Activated T-cell treated with anti-CD3 and anti-CD28 coated beads, Interleukin-2, amount 50 U/mL, for 4 hours (primary cell): ENCODE results near the gene NPIPB9. TPM values are rescaled to one million over a fixed set of nuclear protein-coding genes. Genes with fewer than 3 reads are reported as not detected.
"Not testable (repeated sequence)": the region's sequence is repeated elsewhere in the genome, so short reads cannot be mapped to it uniquely, and the experiment has no call there.

Experiments
- ATAC-seq, 2 donors: fragments of 200-7000 bp; cut with Tn5 transposase; one replicate each; pipeline ENCODE4 v1.10.0; 2021
- DNase-seq: peaks from one replicate; pipeline ENCODE4 v3.0.0-alpha.2; 2020
- H3K27me3 Mint-ChIP-seq: one replicate; pipeline ENCODE4 v1.8.0; 2021; ENCODE audit warnings: low read depth, mixed read lengths
- H3K36me3 Mint-ChIP-seq: one replicate; pipeline ENCODE4 v1.8.0; 2022; ENCODE audit warnings: mixed read lengths; ENCODE audit not compliant: insufficient read depth
- H3K4me1 Mint-ChIP-seq: one replicate; pipeline ENCODE4 v1.8.0; 2021; ENCODE audit warnings: low read depth, mixed read lengths
- H3K4me3 Mint-ChIP-seq: one replicate; pipeline ENCODE4 v1.8.0; 2021; ENCODE audit warnings: mild to moderate bottlenecking, moderate library complexity, mixed read lengths
- H3K9me3 Mint-ChIP-seq: one replicate; pipeline ENCODE4 v1.8.0; 2021; ENCODE audit warnings: mixed read lengths
- total RNA-seq, 3 donors: library from RNA; stranded (reverse); gene quantifications; one replicate each; pipeline ENCODE4 v1.2.1, GENCODE V29; 2021

Gene NPIPB9
- total RNA-seq: 1 to 10 TPM in 1 of 3 donors, under 1 TPM in 2; 0.66 to 1.8 (median 0.87) TPM

DNA sequence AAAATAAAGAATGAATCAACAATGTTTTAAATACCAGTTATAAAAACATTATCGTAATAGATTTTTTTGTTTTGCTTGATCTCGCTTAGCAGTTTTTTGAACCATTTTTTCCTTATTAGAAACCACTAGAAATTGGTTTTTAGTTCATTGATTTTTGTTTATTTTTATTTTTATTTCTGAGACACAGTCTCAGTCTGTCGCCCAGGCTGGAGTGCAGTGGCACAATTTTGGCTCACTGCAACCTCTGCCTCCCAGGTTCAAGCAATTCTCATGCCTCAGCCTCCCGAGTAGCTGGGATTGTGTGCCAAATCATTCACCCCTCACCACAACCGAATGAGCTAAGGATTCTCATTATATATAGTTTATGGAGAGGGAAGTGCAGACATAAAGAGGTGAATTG lies at the start of gene NPIPB9:
Gene NPIPB9 (plus strand): TSS at position 301 of the 400 bp plus-strand sequence.
- not testable (repeated sequence) for H3K4me1 Mint-ChIP-seq, ATAC-seq, DNase-seq, H3K4me3 Mint-ChIP-seq, H3K27me3 Mint-ChIP-seq, H3K9me3 Mint-ChIP-seq, H3K36me3 Mint-ChIP-seq

DNA sequence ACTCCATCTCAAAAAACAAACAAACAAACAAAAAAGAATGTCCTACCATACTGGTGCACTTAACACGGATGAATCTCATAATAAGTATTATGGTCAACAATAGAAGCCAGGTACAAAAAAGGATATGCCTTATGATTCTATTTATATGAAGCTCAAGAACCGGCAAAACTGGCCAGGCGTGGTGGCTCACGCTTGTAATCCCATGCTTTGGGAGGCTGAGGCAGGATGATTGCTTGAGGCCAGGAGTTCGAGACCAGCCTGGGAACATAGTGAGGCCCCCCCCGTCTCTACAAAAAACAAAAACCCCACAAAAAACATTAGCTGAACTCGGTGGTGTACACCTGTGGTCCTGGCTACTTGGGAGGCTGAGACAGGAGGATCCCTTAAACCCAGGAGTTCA lies 47.3 kb upstream of the NPIPB9 start:
- not testable (repeated sequence) for H3K4me1 Mint-ChIP-seq, H3K4me3 Mint-ChIP-seq, H3K36me3 Mint-ChIP-seq, ATAC-seq, H3K27me3 Mint-ChIP-seq, DNase-seq, H3K9me3 Mint-ChIP-seq

DNA sequence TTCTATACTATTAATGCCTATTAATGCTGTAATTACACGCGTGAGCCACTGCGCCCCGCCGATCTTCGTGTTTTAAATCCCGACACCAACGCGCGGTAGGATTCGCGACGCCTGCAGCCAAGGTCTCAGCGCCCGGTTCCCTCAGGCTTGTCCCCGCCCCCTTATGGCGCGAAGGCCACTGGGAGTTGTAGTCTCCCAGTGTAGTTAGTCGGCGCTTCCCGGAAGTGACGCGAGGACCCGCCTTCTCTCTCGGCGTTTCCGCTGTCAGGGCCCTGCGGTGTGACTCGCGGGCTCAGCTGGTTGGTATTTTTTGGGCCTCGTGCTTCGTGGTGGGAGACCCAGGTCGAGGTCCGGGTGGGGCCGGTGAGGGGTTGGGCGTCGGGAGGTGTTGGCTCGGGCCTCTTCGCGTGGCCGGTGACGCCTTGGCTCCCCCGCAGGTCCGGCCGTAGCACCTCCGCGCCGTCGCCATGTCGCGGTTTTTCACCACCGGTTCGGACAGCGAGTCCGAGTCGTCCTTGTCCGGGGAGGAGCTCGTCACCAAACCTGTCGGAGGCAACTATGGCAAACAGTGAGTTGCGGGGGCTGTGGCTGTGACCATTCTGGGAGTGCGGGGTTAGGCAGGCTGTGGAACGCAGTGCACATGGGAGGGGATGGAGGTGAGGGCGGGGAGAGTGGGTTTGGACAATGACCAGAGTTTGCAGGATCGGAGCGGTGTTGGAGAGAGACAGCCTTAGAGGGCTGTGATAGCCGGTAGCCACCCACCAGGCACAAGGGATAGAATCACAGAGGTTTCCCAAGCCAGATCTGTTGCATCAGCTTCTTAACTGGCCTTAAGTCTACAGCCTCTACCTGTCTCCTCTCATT lies 40.1 kb upstream of the NPIPB9 start, which contains the start of gene EIF3C:
Gene EIF3C (plus strand): TSS at position 245 of the 864 bp plus-strand sequence. CDS start 223 bp downstream, at position 468.
- DNase-seq, H3K27me3 Mint-ChIP-seq, H3K4me3 Mint-ChIP-seq, H3K36me3 Mint-ChIP-seq, H3K4me1 Mint-ChIP-seq, H3K9me3 Mint-ChIP-seq: not testable (repeated sequence)
- peak; percentile 100 for ATAC-seq

DNA sequence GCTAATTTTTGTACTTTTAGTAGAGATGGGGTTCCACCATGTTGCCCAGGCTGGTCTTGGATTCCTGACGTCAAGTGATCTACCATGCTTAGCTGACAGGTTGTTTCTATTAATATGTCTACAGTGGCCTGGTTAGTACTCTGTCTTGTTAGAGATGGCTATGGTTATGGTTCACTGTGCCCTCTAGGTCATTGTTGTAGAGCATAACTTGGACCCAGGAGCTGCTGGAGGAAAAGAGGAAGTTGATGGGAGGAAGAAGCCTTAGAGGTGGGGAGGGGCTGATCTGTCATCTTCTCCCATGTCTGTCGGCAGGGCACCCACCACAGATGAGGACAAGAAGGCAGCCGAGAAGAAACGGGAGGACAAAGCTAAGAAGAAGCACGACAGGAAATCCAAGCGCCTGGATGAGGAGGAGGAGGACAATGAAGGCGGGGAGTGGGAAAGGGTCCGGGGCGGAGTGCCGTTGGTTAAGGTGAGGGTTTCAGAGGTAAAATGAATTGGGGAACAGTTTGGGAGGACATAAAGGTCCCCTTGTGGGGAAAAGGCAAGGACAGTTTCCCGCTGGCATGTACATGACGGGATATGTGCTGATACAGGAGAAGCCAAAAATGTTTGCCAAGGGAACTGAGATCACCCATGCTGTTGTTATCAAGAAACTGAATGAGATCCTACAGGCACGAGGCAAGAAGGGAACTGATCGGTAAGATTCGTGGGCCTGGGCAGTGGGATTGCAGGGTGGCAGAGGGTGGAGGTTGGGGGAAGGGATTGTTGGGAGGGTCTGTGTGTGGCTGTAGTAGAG lies 28.5 kb upstream of the NPIPB9 start:
- H3K4me3 Mint-ChIP-seq, DNase-seq, H3K27me3 Mint-ChIP-seq, ATAC-seq, H3K9me3 Mint-ChIP-seq, H3K36me3 Mint-ChIP-seq, H3K4me1 Mint-ChIP-seq: not testable (repeated sequence)

DNA sequence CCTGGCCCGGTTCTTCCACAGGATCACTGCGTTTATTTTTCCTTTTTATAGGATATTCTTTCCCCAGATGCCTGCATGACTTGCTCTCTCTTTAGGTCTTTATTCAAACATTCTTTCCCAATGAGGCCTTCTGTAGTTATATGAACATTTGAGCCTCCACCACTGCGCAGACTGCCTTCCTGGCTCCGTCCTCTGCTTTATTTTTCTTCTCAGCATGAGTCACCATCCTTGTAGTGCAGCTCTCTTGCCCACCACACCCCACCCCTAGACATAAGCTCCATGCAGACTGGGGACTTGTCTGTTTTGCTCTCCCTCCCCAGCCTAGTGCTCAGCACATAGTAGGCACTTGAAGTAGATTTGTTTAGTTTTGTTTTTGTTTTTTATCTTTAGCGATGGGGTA lies 20.3 kb upstream of the NPIPB9 start:
- not testable (repeated sequence) for H3K4me1 Mint-ChIP-seq, H3K36me3 Mint-ChIP-seq, H3K27me3 Mint-ChIP-seq, H3K9me3 Mint-ChIP-seq, DNase-seq, ATAC-seq, H3K4me3 Mint-ChIP-seq

DNA sequence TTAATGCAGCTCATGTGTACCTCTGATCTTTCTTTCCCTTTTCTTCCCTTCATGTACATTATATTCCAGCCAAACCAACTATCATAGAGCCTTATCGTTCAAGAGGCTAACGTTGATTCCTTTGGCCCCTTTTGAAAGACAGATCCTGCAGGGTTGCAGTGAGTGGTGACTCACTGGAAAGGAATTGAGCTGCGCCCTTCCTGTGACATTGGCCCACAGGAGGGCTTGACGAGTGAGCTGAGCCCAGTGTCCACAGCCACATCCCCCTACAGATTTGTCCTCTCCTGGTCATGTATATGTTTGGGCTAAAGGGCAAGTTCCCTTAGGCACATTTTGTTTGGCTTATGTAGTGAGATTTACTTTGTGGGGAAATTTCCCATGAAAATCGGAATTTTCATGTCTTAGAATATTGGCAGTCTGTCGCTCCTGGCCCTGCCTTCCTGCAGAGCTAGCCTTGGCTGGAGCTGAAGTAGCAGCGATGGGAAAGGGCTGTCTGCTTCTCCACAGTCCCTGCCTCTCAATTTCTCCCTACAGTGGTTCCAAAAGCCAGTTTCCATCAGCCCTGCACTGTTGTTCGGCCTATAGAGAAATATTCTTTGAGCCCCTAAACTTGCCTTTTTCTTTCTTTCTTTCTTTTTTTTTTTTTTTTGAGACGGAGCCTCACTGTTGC lies 19.0 kb upstream of the NPIPB9 start:
- not testable (repeated sequence) for DNase-seq, H3K4me1 Mint-ChIP-seq, H3K36me3 Mint-ChIP-seq, H3K4me3 Mint-ChIP-seq, H3K9me3 Mint-ChIP-seq, H3K27me3 Mint-ChIP-seq, ATAC-seq

DNA sequence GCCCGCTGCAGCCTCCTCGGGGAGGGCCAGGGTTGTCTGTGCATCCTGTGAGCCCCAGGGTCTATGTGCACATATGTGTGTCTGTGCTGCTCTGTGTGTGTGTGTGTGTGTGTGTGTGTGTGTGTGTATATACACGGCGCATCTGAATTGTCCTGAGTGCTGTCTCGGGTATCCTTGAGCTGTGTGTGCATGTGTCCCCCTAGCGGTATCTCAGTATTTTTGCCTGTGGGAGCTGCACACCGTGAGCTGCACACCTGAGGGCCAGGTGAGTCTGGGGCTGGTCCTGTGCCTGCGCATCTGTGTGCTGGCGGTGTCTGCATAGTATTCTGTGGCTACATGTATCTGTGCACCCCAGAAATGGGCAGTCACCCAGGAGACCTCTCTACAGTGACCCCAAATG lies 11.8 kb upstream of the NPIPB9 start:
- not testable (repeated sequence) for DNase-seq, H3K9me3 Mint-ChIP-seq, H3K4me3 Mint-ChIP-seq, H3K4me1 Mint-ChIP-seq, H3K36me3 Mint-ChIP-seq, H3K27me3 Mint-ChIP-seq
- peak; percentile 44 to 63 for ATAC-seq

DNA sequence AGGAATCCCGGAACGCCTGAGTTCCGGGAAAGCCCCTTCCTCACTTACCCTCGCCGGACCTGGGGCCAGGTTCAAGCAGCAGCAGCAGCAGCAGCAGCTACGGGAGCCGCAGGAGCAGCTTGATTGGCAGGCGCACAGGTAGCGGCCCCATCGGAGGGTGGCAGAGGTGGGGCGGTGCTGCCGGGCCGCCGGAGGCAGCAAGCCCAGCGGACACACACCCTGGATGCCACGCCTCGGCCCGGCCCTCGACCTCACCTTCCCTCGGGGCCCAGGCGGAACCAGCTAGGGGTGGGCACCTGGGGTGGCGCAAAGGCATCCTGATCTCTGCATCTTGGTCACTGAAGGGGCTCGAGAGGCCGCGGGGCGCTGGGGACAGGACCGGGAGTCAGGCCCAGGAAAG lies 11.0 kb upstream of the NPIPB9 start:
- H3K4me3 Mint-ChIP-seq, H3K36me3 Mint-ChIP-seq, DNase-seq, H3K4me1 Mint-ChIP-seq, H3K27me3 Mint-ChIP-seq, H3K9me3 Mint-ChIP-seq: not testable (repeated sequence)
- ATAC-seq: peak in 1 of 2 donors; percentile 20

DNA sequence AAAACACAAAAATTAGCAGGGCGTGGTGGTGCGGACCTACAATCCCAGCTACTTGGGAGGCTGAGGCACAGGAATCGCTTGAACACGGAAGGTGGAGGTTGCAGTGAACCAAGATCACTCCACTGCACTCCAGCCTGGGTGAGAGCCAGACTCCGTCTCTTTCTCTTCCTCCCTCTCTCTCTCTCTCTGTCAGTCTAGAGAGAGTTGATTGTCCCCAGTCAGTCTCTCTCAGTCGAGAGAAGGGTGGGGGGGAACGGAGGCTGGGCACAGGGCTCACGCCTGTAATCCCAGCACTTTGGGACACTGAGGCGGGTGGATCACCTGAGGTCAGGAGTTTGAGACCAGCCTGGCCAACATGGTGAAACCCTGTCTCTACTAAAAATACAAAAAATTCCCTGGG lies 10.3 kb upstream of the NPIPB9 start:
- H3K4me1 Mint-ChIP-seq, DNase-seq, H3K9me3 Mint-ChIP-seq, H3K27me3 Mint-ChIP-seq, H3K36me3 Mint-ChIP-seq, ATAC-seq, H3K4me3 Mint-ChIP-seq: not testable (repeated sequence)

DNA sequence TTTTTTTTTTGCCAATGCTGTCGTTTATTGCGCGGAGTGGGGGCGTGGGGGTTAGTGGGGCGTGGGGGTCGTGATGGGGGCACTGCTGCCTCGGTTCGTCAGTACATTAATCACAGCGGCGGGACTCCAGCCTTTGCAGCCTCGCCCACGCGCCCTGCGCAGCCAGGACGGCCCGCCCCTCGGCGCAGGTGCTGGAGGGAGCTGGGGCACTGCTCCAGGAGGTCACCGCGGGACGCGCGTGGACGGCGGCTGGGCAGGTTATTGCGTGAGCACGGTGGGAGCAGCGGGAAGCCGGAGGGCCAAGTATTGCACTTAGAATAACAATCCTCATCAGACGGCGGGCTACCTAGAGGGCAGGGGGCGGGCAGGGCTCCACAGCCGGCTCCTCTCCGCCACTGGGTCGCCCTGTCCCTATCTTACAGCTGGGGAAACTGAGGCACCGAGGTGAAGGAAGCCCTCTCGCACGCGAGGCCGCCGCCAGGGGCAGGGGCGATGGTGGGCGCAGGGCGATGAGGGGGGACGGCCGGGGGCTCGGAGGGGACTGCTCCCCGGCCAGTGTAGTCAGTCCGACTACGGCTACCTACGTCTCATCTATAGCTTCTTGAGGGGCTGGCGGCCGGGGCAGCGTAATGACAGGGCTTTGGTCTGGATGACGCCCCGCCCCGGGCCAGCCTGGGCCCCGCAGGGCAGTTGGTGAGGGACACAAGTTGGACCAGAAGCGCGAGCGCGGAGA lies 4.8 kb upstream of the NPIPB9 start:
- DNase-seq, ATAC-seq, H3K36me3 Mint-ChIP-seq, H3K9me3 Mint-ChIP-seq, H3K4me1 Mint-ChIP-seq, H3K27me3 Mint-ChIP-seq, H3K4me3 Mint-ChIP-seq: not testable (repeated sequence)

DNA sequence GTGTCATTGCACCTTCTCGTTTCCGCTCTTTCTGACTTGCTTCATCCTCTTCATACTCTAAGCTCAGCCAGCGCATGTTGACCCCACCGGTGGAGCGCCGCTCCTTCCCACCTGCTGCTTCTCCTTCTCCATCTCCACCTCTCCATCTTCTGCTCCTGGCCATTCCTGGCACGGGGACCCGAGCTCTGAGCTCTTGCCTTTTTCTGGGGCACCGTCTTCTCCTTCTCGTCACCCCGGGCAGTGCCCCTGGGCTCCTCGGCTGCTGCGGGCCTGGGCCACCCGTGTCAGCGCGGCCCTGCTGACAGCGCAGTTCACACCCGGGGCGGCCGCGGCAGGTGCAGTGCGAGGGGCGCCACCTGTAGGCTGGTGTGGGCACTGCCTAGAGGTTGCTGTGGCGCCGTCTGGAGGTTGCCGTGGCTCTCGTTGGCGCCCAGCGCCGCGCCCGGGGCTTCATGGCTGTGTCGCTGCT lies 1.6 kb upstream of the NPIPB9 start:
- not testable (repeated sequence) for H3K9me3 Mint-ChIP-seq, H3K27me3 Mint-ChIP-seq, H3K4me3 Mint-ChIP-seq, H3K36me3 Mint-ChIP-seq, H3K4me1 Mint-ChIP-seq, DNase-seq
- peak; percentile 99 for ATAC-seq

DNA sequence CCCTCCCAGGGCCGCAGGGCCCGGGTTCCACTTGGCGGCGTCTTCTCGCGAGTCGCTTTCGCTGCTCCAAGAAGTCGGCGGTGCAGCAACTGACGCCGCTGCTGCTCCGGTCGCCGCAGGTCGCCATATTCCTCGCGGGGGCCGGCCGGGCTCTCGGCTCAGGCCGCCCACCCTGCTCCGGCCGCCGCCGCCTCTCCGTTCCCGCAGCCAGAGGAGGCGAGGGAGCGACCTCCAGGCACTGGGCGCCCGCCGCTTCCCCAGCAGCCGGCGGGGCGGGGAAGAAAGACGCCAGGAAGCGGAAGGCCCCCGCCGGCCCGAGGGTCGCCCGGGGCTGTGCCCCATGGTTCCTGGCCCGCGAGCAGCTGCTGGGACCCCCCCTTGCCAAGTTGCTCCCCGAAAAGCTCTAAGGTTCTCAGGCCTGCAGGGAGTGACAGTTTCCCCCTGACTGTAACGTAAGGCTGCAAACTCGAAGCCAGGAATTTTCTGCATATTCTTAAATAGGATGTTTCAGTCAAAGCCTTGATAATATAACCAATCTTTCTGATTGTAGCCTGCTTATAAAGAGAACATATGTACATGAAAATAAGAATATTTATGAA lies 1.0 kb upstream of the NPIPB9 start:
- H3K27me3 Mint-ChIP-seq, H3K4me1 Mint-ChIP-seq, H3K4me3 Mint-ChIP-seq, H3K9me3 Mint-ChIP-seq, DNase-seq, H3K36me3 Mint-ChIP-seq: not testable (repeated sequence)
- peak; percentile 20 to 23 for ATAC-seq

DNA sequence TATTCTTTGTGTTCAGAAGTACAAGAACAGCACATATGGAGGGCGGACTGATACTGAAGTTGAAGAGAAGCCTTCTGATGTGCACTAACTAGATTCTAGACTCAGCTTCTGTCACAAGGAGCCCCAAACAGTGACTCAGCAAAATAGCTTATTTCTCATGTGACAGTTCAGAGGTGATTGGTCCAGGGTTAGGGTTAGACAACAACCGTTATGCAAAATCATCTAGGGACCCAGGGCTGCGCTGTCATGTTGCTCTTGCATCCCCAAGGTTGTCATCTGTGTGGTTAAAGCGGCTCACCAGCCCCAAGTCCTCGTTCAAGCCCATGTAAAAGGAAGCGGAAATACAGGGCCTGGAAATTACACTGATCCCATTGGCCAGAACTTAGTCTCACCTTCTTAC lies 30.1 kb downstream of the NPIPB9 start:
- not testable (repeated sequence) for H3K4me3 Mint-ChIP-seq, H3K9me3 Mint-ChIP-seq, H3K36me3 Mint-ChIP-seq, H3K4me1 Mint-ChIP-seq, H3K27me3 Mint-ChIP-seq, DNase-seq, ATAC-seq
